HL-60/S4 treated with retinoic acid at 250 ng/mL for 4 days and 3 days (cell line): ENCODE results near the gene SIPA1.
"Not testable (repeated sequence)": the region's sequence is repeated elsewhere in the genome, so short reads cannot be mapped to it uniquely, and the experiment has no call there.

Source experiments
- in situ Hi-C: fragments of 300-500 bp; cut with MboI; formaldehyde crosslinking; loops from 2 replicates; pipeline ENCODE4 v1.7.0; 2022; ENCODE audit warnings: low sequenced_read_pairs

The SIPA1 gene

GRCh38 chr11:65623852-65624616 is 13.9 kb upstream of the SIPA1 start:
- in situ Hi-C loops = no loop called here

GRCh38 chr11:65624931-65625627 is 12.8 kb upstream of the SIPA1 start:
- in situ Hi-C loops = no loop called here

DNA sequence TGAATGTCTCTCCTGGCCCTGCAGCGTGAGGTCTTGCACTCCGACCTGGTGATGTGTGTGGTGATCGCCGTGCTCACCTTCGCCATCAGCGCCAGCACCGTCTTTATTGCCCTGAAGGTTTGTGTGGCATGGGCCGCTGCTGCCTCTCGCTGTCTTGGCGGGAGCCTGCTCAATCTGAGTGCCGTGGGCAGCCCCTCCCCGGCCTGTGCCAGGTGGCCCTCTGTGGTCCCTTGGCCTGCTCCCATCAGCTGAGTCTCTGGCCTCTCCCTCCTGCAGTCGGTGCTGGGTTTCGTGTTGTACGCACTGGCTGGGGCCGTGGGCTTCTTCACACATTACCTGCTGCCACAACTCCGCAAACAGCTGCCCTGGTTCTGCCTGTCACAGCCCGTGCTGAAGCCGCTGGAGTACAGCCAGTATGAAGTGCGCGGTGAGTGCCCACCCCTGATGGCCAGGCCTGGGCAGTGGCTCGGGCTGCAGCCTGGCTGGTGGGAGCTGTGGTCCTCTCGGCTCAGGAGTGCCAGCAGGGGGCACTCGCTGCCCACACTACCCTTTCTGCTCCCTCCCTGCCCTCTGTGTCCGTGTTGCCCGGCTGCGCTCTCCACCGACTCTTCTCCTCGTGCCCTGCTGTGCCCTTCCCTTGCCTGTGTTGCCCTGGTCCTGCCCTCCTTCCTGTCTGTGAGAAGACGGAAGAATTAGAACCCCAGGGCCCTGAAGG is 12.1 kb upstream of the SIPA1 start:
- in situ Hi-C loops = no loop called here

DNA sequence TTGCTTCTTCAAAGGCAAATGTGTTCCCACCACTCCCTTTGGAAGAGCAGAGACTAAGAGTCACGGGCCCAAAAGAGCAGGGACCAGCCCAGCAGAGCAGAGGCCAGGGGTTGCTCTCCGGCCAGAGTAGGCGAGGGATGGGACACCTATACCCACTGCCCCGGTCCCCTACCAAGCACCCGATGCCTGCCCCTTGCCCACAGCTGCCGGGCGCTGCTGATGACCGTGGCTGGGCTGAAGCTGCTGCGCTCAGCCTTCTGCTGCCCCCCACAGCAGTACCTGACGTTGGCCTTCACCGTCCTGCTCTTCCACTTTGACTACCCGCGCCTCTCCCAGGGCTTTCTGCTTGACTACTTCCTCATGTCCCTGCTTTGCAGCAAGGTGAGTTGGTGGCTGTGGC is 10.7 kb upstream of the SIPA1 start:
- in situ Hi-C loops = no loop called here

GRCh38 chr11:65629579-65629978 is 8.3 kb upstream of the SIPA1 start:
- in situ Hi-C loops = no loop called here

GRCh38 chr11:65630215-65630614 is 7.7 kb upstream of the SIPA1 start:
- in situ Hi-C loops = no loop called here

GRCh38 chr11:65633390-65634108 is 4.4 kb upstream of the SIPA1 start:
- in situ Hi-C loops = no loop called here

DNA sequence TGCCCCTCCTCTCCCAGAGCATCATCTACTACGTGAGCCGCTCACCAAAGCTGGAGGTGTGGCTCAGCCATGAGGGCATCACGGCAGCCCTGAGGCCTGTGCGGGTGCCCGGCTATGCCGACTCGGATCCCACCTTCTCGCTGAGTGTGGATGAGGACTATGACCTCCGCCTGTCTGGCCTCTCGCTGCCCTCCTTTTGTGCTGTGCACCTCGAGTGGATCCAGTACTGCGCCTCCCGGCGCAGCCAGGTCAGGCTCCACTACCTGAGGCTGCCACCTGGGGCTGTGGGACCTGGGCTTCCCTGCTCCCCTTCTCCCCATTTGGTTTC is 3.8 kb upstream of the SIPA1 start:
- in situ Hi-C loops = no loop called here

DNA sequence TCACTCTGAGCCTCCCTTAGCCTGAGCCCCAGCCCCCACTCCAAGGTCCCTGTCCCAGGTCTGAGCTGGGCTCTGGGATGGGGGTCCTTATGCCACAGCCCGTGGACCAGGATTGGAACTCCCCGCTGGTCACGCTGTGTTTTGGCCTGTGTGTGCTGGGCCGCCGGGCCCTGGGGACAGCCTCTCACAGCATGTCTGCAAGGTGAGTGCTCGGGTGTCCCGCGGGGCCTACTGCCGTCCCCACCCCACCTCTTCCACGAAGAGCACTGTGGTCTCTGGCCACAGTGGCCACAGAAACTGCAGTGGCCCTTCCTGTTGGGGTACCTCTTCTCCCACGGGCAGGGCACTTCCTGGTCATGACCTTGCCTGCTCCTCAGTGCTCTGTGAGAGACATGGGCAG is 3.5 kb upstream of the SIPA1 start:
- in situ Hi-C loops = no loop called here

- in situ Hi-C loops = no loop called here
Measured at GRCh38 chr11:65634905-65635731, 2.8 kb upstream of the SIPA1 start.

DNA sequence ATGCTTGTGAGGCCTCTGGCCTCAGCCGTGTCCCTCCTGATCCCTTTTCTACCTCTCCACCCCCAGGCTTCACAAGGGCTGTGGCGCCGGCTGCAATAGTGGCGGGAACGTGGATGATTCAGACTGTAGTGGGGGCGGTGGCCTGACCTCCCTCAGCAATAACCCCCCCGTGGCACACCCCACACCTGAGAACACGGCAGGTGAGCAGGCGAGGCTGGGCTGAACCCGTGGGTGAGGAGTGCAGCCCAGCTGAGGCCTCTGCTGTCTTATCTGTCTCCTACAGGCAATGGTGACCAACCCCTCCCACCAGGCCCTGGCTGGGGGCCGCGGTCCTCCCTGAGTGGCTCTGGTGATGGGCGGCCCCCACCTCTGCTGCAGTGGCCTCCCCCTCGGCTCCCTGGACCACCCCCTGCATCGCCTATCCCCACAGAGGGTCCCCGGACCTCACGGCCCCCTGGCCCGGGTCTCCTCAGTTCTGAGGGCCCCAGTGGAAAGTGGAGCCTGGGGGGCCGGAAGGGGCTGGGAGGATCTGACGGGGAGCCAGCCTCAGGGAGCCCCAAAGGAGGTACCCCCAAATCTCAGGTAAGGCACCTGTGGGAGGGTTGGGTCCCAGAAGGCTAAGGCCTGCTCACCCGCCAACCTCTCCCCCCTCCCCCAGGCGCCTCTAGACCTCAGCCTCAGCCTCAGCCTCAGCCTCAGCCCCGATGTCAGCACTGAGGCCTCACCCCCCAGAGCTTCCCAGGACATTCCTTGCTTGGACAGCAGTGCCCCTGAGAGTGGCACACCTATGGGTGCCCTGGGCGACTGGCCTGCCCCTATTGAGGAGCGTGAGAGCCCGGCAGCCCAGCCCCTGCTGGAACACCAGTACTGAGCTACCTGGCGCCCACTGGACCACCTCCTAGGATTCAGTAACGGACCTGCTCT is 1.5 kb upstream of the SIPA1 start:
- in situ Hi-C loops = no loop called here

DNA sequence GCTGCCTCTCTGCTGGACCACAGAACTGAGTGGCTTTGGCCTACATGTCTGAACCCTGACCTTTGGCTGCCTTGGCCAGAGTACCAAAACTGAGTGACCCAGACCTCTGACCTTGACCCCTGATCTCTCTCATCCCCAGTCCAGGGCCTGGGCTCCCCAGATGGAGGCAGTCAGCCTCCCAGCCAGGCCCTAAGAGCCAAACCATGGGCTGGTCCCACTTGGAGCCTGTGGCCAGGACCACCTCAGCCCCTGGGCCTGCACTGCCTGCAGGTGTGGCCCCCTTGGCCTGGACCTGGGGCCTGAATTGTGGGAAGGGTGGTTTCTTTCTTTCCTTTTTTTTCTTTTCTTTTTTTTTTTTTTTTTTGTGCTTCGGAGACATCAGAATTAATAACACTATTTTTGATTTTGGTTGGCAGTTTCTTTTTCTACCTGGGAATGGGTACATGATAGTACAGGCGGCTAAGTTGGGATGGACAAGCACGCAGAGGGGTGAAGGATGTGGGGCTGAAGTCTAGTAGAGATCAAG is 806 bp upstream of the SIPA1 start:
- in situ Hi-C loops = no loop called here

DNA sequence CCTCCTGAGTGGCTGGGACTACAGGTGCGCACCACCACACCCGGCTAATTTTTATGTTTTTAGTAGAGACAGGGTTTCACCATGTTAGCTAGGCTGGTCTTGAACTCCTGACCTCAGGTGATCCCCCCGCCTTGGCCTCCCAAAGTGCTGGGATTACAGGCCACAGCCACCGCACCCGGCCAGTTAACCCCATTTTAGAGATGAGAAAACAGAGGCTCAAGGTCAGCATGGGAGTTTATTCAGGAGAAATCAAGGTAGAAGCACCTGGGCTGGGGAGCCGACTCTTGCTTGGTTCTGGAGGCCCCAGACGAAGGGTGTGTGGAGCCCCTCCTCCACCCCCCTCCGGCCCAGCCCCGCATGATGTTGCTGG is 1.3 kb downstream of the SIPA1 start:
- in situ Hi-C loops = not testable (repeated sequence)

GRCh38 chr11:65639623-65640482 is 2.0 kb downstream of the SIPA1 start:
- in situ Hi-C loops = no loop called here

DNA sequence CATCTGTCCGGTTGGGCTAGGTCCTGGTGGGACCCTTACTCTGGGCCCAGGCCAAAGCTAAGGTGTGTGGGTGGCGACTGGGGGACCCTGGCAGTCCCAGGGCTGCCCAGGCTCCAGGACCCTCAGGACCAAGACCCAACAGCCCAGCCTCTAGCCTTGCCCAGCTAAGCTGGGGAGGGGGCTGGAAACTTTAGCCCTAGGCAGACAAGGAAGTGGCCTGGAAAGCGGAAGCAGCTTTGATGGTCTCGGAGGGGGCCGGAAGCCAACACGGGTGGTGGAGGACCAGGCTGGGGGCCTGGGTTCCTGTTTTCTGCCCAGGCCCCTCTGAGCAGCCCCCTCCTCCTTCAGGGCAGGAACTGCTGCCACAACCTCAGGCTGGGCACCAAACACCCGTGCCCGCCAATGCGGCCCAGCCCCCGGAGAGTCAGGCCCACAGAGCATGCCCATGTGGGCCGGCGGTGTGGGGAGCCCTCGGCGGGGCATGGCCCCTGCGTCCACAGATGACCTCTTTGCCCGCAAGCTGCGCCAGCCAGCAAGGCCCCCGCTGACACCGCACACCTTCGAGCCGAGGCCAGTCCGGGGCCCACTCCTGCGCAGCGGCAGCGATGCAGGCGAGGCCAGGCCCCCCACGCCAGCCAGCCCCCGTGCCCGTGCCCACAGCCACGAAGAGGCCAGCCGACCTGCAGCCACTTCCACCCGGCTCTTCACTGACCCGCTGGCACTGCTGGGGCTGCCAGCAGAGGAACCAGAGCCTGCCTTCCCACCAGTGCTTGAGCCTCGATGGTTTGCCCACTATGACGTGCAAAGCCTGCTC is 2.8 kb downstream of the SIPA1 start:
- in situ Hi-C loops = no loop called here

GRCh38 chr11:65641297-65642013 is 3.6 kb downstream of the SIPA1 start:
- in situ Hi-C loops = no loop called here
